Activated CD4-positive, alpha-beta memory T cell treated with anti-CD3 and anti-CD28 coated beads, Interleukin-2, amount 10 ng/mL, durations not matched to agents 7 days and 5 days (primary cell): Measurements from ENCODE around the gene GPC6. TPM values are rescaled to one million over a fixed set of nuclear protein-coding genes. Genes with fewer than 3 reads are reported as not detected.

Source experiments
- CTCF ChIA-PET: fragments of 350-600 bp; sonication (Branson Sonifier 250); formaldehyde crosslinking; loops from one replicate; lab custom pipeline; 2021; ENCODE audit warnings: antibody characterized with exemption, inconsistent platforms; lab: Charles Lee
- POLR2A ChIA-PET: fragments of 350-600 bp; sonication (Branson Sonifier 250); formaldehyde crosslinking; loops from one replicate; lab custom pipeline; 2021; ENCODE audit warnings: antibody characterized with exemption; lab: Charles Lee
- DNase-seq: peaks from one replicate; pipeline ENCODE4 v3.0.0-alpha.2; 2020
- H3K27ac Mint-ChIP-seq: one replicate; pipeline ENCODE4 v1.8.0; 2021; ENCODE audit warnings: mild to moderate bottlenecking, mixed read lengths
- H3K27me3 Mint-ChIP-seq: one replicate; pipeline ENCODE4 v1.8.0; 2021; ENCODE audit warnings: mixed read lengths
- H3K36me3 Mint-ChIP-seq: one replicate; pipeline ENCODE4 v1.8.0; 2021; ENCODE audit warnings: low read depth, mixed read lengths
- H3K4me1 Mint-ChIP-seq: one replicate; pipeline ENCODE4 v1.8.0; 2021; ENCODE audit warnings: mixed read lengths
- H3K4me3 Mint-ChIP-seq: one replicate; pipeline ENCODE4 v1.8.0; 2021; ENCODE audit warnings: mild to moderate bottlenecking, mixed read lengths
- H3K9me3 Mint-ChIP-seq: one replicate; pipeline ENCODE4 v1.8.0; 2021; ENCODE audit warnings: mixed read lengths
- total RNA-seq, 2 experiments: library from RNA; stranded (reverse); gene quantifications; one replicate each; pipeline ENCODE4 v1.2.3, GENCODE V29; 2021

Gene GPC6
- total RNA-seq, 2 experiments from 2014 or later: not detected

DNA sequence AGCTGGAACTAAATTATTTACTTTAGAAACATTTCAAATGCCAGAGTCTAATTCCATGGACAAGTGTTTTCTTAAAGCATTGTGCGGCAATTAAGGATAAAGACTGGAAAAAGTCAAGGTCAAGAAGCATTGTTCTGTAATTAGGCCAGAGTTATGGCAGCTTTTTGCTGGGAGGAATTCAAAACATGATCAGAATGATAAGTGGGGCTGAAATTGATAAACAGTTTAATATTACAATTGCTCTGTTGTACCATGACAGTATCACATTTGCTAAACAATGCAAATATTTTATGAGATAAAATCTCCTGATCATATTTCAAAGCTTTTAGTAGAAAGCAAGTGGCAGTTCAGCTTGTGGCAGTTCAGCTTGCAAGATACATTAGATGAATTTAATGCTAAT lies 513.7 kb downstream of the GPC6 start:
- H3K9me3 Mint-ChIP-seq: no peaks in the 10 kb centered on the region
- CTCF ChIA-PET: no interaction called here
- POLR2A ChIA-PET: no interaction called here
- H3K27me3 Mint-ChIP-seq: peaks cover 6% of the 10 kb centered on the region
- no peak for DNase-seq
- H3K4me3 Mint-ChIP-seq: no peak overlapping the region
- H3K36me3 Mint-ChIP-seq: no peaks in the 10 kb centered on the region
- H3K4me1 Mint-ChIP-seq: no peaks in the 10 kb centered on the region
- H3K27ac Mint-ChIP-seq: no peak overlapping the region

DNA sequence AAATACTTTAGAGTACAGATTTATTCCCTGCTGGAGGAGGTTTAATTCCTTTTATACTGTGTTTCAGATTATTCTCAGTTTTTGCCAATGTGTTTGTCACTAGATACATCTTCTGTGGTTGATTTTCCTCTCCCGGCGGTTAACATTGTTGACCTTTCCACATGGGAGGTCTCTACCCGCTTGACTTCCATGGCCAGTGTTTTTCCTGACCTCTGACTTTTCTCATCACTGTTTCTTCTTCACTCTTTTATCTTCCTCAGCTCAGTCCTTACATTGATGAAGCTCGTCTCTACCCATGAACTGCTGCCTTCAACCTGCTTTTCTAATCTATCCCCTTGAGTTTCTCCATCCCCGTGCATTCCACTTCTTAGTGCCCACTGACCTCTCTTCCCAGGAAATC lies 517.4 kb downstream of the GPC6 start:
- H3K9me3 Mint-ChIP-seq: no peaks in the 10 kb centered on the region
- CTCF ChIA-PET: no interaction called here
- no peaks in the 10 kb centered on the region for H3K4me1 Mint-ChIP-seq
- no peaks in the 10 kb centered on the region for H3K36me3 Mint-ChIP-seq
- DNase-seq: no peak
- POLR2A ChIA-PET: no interaction called here
- no peak overlapping the region for H3K27ac Mint-ChIP-seq
- H3K4me3 Mint-ChIP-seq: no peak overlapping the region
- H3K27me3 Mint-ChIP-seq: peaks cover 6% of the 10 kb centered on the region

DNA sequence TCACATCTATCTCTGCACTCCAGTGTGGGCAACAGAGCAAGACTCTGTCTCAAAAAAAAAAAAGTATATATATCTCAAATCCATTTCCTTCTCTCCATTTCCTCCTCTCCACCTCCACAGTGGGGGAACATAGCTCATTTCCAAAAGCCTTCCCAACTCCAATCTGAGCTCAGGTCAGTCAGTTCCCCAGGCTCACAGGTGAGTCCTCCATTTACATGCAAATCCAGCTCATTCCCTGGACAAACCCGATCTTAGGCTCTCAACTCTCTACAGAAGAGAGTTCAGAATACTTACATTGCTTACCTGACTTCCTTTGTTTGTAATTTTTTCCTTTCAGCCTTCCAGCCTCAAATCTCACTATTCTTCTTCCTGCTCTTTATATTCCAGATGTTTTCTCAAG lies 518.3 kb downstream of the GPC6 start:
- Mint-ChIP-seq H3K9me3 (no peaks in the 10 kb centered on the region), H3K4me1 (no peaks in the 10 kb centered on the region), H3K4me3 (no peak overlapping the region), H3K27me3 (peaks cover 6% of the 10 kb centered on the region), H3K36me3 (no peaks in the 10 kb centered on the region), H3K27ac (no peak overlapping the region)
- ChIA-PET CTCF (no interaction called here), POLR2A (no interaction called here)
- no peak for DNase-seq

DNA sequence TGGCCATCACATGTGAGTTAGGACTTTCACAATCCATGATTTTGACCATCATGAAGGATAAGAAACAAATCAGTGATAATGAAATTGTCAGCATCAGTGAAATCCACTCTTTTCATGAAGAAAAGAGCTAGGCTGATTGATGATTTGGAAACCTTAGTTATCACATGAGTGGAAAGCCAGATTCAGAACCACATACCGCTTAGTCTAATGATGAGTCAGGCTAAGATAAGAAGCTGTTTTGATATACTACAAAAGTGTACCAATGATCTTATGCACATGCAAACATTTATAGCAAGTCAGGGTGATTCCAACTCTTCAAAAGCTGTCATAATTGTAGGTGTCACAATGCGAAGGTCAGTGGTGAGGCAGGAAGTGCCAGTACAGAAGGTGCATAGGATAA lies 519.3 kb downstream of the GPC6 start:
- Mint-ChIP-seq H3K27me3 (peaks cover 6% of the 10 kb centered on the region), H3K36me3 (no peaks in the 10 kb centered on the region), H3K4me1 (peaks cover 4% of the 10 kb centered on the region), H3K4me3 (no peak overlapping the region), H3K27ac (no peak overlapping the region), H3K9me3 (no peaks in the 10 kb centered on the region)
- ChIA-PET CTCF (no interaction called here), POLR2A (no interaction called here)
- DNase-seq: no peak

DNA sequence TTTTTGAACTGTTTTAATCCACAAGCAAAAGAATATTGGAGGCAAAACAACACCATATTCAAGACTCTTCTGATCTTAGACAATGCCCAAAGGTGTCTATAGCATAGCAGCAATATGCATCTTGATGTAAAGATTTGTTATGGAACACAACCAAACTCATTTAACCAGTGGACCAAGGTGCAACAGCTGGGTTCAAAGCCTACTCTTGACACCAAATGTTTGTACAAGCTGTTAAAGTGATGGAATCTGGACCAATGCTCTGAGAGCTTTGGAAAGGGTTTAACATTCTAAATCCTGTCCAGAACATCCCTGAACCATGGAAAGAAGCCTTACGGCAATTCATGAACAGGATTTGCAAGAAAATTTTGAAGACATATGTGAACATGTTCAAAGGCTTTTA lies 520.0 kb downstream of the GPC6 start:
- Mint-ChIP-seq H3K9me3 (no peaks in the 10 kb centered on the region), H3K27ac (no peak overlapping the region), H3K27me3 (peaks cover 6% of the 10 kb centered on the region), H3K4me1 (peaks cover 6% of the 10 kb centered on the region), H3K36me3 (no peaks in the 10 kb centered on the region), H3K4me3 (no peak overlapping the region)
- ChIA-PET POLR2A (no interaction called here), CTCF (no interaction called here)
- no peak for DNase-seq

DNA sequence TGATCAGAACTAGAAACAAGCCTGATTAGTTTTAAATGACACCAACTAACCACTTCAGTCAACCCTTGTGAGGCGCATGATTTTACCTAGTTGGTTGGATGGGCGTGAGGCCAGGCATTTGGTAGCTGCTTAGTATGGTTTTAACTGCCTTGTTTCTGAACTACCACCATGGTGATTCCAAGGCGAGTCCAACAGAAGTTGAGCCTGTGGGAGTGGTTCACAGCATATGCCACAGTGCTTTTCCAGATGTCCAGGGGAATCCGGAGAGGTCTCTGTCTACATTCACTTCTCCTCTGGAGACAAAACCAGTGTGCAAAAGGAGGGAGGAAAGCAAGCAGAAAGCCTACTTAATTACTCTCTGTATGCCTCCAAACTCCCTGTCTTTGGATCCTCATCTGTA lies 524.1 kb downstream of the GPC6 start:
- H3K4me1 Mint-ChIP-seq: peaks cover 8% of the 10 kb centered on the region
- no peaks in the 10 kb centered on the region for H3K36me3 Mint-ChIP-seq
- ChIA-PET POLR2A (no interaction called here), CTCF (no interaction called here)
- H3K9me3 Mint-ChIP-seq: no peaks in the 10 kb centered on the region
- H3K27ac Mint-ChIP-seq: no peak overlapping the region
- peaks cover 3% of the 10 kb centered on the region for H3K27me3 Mint-ChIP-seq
- no peak for DNase-seq
- H3K4me3 Mint-ChIP-seq: no peak overlapping the region

DNA sequence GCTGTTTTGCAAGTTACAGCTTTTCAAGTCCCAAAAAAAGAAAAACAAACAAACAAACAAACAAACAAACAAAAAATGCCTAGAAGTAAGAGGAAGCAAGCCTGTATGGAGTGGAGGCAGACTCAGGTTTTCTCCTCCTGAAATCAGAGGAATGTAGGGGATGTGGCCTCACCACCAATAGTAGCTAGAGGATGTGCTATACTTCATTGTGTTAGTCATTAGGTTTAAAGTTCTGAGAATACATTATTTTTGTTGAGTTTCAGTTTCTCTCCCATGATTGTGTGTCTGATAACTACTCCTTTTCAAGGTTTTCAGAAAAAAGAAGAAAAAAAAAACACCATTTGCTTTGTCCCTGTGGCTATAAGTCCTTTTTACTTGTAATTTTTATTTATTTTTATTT lies 524.5 kb downstream of the GPC6 start:
- Mint-ChIP-seq H3K4me3 (no peak overlapping the region), H3K4me1 (peaks cover 8% of the 10 kb centered on the region), H3K27me3 (peaks cover 3% of the 10 kb centered on the region), H3K27ac (no peak overlapping the region), H3K9me3 (no peaks in the 10 kb centered on the region), H3K36me3 (no peaks in the 10 kb centered on the region)
- CTCF ChIA-PET: no interaction called here
- POLR2A ChIA-PET: no interaction called here
- no peak for DNase-seq

DNA sequence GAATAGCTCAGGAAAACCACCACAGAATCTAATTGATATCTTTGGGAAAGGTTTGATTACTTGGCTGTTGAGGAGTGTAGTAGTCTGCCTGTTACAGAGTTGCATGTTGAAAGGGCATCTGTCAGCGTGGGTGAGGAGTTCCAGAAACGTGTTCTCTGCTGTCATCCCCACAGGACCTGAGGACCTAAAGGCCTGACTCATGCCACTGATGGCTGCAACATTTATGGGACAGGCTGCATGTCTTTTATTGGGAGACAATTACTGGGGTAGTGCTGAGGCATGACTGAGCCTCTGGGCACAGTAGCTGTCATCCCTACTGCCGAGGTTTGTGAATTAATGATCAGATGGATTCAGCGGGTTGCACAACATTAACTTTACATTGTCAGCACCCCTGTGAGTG lies 525.9 kb downstream of the GPC6 start:
- CTCF ChIA-PET: no interaction called here
- Mint-ChIP-seq H3K27me3 (peaks cover 3% of the 10 kb centered on the region), H3K36me3 (no peaks in the 10 kb centered on the region), H3K4me3 (no peak overlapping the region), H3K27ac (no peak overlapping the region), H3K9me3 (no peaks in the 10 kb centered on the region), H3K4me1 (peaks cover 8% of the 10 kb centered on the region)
- POLR2A ChIA-PET: no interaction called here
- no peak for DNase-seq

DNA sequence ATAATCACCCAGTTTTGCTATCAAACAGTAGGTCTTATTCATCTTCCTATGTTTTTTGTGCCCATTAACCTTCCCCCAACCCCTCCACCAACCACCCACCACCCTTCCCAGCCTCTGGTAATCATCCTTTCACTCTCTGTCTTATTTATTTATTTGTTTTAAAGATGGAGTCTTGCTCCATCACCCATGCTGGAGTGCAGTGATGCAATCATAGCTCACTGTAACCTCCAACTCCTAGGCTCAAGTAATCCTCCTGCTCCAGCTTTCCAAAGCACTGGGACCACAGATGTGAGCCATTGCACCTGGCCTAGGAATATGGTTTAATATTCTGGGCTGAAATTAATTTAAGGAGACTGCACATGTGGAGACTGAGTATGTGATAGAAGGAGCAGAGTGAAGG lies 527.0 kb downstream of the GPC6 start:
- POLR2A ChIA-PET: no interaction called here
- Mint-ChIP-seq H3K36me3 (no peaks in the 10 kb centered on the region), H3K27ac (no peak overlapping the region), H3K9me3 (no peaks in the 10 kb centered on the region), H3K4me1 (peaks cover 10% of the 10 kb centered on the region), H3K4me3 (no peak overlapping the region), H3K27me3 (peaks cover 3% of the 10 kb centered on the region)
- no peak for DNase-seq
- CTCF ChIA-PET: no interaction called here

DNA sequence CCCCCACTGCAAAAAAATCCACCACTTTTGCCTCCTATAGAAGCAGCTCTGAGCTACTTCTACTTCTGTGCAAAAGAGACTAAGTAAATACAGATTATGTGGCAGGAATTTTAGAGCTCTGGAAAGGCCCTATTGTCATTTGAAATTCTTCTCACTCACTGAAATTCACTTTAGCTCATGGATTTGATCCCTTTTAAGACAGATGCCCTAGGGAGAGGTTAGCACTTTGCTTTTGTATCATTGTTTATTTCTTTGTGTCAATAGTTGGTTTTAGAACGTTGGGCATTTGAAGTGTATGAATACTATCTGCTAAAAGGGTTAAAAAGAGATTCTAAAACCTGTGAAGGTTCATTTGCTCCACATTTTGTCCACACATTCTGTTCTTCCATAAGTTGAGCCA lies 528.7 kb downstream of the GPC6 start:
- no peaks in the 10 kb centered on the region for H3K36me3 Mint-ChIP-seq
- ChIA-PET POLR2A (no interaction called here), CTCF (no interaction called here)
- no peak for DNase-seq
- peaks cover 3% of the 10 kb centered on the region for H3K27me3 Mint-ChIP-seq
- H3K27ac Mint-ChIP-seq: no peak overlapping the region
- H3K9me3 Mint-ChIP-seq: no peaks in the 10 kb centered on the region
- H3K4me3 Mint-ChIP-seq: no peak overlapping the region
- peaks cover 15% of the 10 kb centered on the region for H3K4me1 Mint-ChIP-seq

DNA sequence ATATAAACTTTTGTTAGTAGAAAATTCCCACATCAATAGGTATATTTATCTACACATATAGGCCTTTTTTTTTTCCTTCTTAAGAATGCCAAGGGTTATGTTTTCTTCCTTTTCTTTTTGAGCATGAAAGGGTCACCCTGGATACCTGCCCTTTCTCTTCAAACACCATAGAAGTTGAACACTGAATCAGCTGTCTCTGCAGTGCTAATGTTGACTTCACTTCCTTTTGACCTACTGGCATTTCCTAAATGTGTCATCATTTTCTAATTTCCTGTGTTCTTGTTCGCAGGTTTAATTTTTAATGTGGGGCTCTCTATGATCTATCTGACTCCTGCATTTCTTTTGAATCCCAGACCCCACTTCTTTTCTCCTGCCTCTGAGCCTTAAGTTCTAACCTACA lies 532.0 kb downstream of the GPC6 start:
- no peaks in the 10 kb centered on the region for H3K27me3 Mint-ChIP-seq
- CTCF ChIA-PET: no interaction called here
- H3K4me1 Mint-ChIP-seq: peaks cover 7% of the 10 kb centered on the region
- no peaks in the 10 kb centered on the region for H3K36me3 Mint-ChIP-seq
- peaks cover 6% of the 10 kb centered on the region for H3K9me3 Mint-ChIP-seq
- POLR2A ChIA-PET: no interaction called here
- DNase-seq: no peak
- H3K27ac Mint-ChIP-seq: no peak overlapping the region
- H3K4me3 Mint-ChIP-seq: no peak overlapping the region

DNA sequence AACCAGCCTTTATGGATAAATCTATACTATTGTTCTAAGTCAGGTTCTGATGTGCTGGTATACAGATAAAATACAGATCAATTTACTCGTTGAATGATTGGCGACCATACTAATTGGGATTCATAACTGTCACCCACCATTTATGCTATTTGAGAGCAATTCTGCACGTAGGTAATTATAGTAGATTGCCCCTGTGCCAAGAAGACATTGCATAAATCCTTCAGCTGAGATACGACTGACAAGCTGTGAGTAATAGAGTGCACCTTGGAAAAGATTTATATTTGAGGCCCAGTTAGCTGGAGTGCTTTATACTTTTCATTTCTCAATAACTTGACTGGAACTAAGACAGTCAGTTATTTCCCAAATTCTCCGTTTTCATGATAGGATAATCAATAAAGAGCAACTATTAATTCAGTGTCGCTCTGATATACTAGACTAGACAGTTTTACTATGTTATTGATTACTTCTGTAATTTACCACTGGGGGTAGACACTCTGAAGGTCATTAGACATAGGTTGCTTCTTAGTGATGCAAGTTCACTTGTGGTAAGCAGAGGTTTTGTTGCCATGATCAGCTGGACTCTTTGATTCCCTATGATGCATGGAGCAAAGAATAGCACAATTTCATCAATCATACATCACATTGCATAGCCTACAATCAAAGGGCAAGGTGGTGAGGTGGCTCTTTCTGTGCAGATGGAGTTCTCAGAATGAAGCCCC lies 536.3 kb downstream of the GPC6 start:
- Mint-ChIP-seq H3K4me3 (no peak overlapping the region), H3K4me1 (peaks cover 7% of the 10 kb centered on the region), H3K9me3 (peaks cover 6% of the 10 kb centered on the region), H3K27me3 (no peaks in the 10 kb centered on the region), H3K27ac (no peak overlapping the region), H3K36me3 (no peaks in the 10 kb centered on the region)
- DNase-seq: no peak
- ChIA-PET CTCF (no interaction called here), POLR2A (no interaction called here)

DNA sequence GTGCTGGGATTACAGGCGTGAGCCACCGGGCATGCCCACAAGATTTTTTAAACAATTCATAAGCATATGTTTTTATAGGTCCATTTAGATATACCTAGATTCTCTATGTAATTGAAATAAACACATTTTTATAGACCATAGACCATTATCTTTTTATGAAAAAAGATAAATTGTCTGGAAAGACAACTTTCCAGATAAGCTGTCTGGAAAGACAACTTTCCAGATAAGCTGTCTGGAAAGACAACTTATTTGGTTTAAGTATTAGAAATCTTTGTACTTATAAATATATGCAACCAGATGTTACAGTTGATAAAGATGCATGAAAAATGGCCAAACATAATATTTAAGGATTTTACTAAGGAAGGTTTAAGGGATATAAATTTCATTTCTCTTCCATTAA lies 538.5 kb downstream of the GPC6 start:
- no peak overlapping the region for H3K27ac Mint-ChIP-seq
- CTCF ChIA-PET: no interaction called here
- no peaks in the 10 kb centered on the region for H3K4me1 Mint-ChIP-seq
- no peaks in the 10 kb centered on the region for H3K36me3 Mint-ChIP-seq
- no peak for DNase-seq
- no peak overlapping the region for H3K4me3 Mint-ChIP-seq
- POLR2A ChIA-PET: no interaction called here
- H3K27me3 Mint-ChIP-seq: peaks cover 2% of the 10 kb centered on the region
- peaks cover 6% of the 10 kb centered on the region for H3K9me3 Mint-ChIP-seq

DNA sequence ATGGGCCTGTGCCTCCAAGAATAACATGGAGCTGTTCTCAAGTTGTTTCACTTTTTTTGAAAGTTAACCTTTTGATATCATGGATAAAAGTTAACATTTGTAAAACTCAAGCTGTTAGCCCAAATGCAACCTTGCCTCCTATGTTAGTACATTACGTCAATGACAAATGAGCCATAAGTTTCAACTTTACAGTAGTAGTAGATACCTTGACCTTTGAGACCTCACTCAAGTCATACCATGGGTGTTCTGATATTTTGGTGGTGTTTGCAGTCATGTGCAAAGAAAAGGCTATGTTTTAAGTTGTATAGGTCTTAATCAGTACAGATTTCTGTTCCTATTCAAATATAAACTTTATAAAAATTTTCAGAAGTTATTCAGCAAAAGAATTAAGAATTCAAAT lies 539.2 kb downstream of the GPC6 start:
- no peak for DNase-seq
- Mint-ChIP-seq H3K9me3 (peaks cover 6% of the 10 kb centered on the region), H3K4me1 (no peaks in the 10 kb centered on the region), H3K36me3 (no peaks in the 10 kb centered on the region), H3K27ac (no peak overlapping the region), H3K27me3 (peaks cover 2% of the 10 kb centered on the region), H3K4me3 (no peak overlapping the region)
- POLR2A ChIA-PET: no interaction called here
- CTCF ChIA-PET: no interaction called here
